ENCODE results near the gene MRPS27.

DNA sequence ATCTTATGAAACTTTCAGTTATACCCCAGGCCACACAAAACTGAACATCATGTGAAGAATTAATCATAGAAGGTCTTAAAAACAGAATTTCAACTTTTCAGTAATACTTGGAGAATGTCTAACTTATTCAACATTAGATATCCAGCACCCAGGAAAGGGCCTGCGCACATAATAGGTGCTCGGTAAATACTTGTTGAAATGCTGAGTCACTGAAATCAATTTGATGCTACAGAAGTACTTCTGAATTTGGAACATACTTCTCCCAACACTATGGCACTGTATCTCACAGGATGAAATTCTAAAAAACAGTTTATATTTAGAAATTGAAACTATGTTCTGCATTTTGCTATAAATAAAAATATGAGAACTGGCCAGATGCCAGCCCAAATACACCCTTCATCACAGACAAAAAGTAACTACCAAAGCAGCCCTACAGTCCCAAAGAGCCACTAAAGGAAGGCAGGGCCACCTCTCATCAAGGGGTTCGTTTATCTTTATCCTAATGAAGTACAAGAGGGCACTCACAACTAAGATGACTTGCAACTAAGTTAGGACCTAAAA, 26.5 kb downstream of the MRPS27 start:
- TF ChIP-seq, protein P1, sequence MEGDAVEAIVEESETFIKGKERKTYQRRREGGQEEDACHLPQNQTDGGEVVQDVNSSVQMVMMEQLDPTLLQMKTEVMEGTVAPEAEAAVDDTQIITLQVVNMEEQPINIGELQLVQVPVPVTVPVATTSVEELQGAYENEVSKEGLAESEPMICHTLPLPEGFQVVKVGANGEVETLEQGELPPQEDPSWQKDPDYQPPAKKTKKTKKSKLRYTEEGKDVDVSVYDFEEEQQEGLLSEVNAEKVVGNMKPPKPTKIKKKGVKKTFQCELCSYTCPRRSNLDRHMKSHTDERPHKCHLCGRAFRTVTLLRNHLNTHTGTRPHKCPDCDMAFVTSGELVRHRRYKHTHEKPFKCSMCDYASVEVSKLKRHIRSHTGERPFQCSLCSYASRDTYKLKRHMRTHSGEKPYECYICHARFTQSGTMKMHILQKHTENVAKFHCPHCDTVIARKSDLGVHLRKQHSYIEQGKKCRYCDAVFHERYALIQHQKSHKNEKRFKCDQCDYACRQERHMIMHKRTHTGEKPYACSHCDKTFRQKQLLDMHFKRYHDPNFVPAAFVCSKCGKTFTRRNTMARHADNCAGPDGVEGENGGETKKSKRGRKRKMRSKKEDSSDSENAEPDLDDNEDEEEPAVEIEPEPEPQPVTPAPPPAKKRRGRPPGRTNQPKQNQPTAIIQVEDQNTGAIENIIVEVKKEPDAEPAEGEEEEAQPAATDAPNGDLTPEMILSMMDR (IDR thresholded peaks at IDR 0.05): no peak
- TF ChIP-seq POLR2A (IDR thresholded peaks at IDR 0.05): no peak
